Stimulated activated CD8-positive, alpha-beta memory T cell treated with anti-CD3 and anti-CD28 coated beads, Interleukin-4, amount 100 ng/mL, for 48 hours (primary cell): ENCODE data around the gene FHIT.
"Not testable (repeated sequence)": the region's sequence is repeated elsewhere in the genome, so short reads cannot be mapped to it uniquely, and the experiment has no call there.

ENCODE experiments used
- DNase-seq: peaks from one replicate; pipeline ENCODE4 v3.0.0-alpha.2; 2020

FHIT gene

GRCh38 chr3:60673123-60673522 lies 578.1 kb downstream of the FHIT start:
- no peak for DNase-seq

- DNase-seq = not testable (repeated sequence)
Observed at GRCh38 chr3:60672337-60672736, 578.9 kb downstream of the FHIT start.

GRCh38 chr3:60669636-60670035 lies 581.6 kb downstream of the FHIT start:
- no peak for DNase-seq

GRCh38 chr3:60660026-60660425 lies 591.2 kb downstream of the FHIT start:
- DNase-seq = no peak

GRCh38 chr3:60659098-60659497 lies 592.2 kb downstream of the FHIT start:
- no peak for DNase-seq

- no peak for DNase-seq
Observed at GRCh38 chr3:60657972-60658371, 593.3 kb downstream of the FHIT start.

GRCh38 chr3:60652829-60653228 lies 598.4 kb downstream of the FHIT start:
- no peak for DNase-seq

- DNase-seq = no peak
Observed at GRCh38 chr3:60651799-60652198, 599.5 kb downstream of the FHIT start.

- no peak for DNase-seq
Observed at GRCh38 chr3:60650171-60650570, 601.1 kb downstream of the FHIT start.

- no peak for DNase-seq
Observed at GRCh38 chr3:60645801-60646200, 605.5 kb downstream of the FHIT start.

GRCh38 chr3:60643831-60644230 lies 607.4 kb downstream of the FHIT start:
- no peak for DNase-seq

- no peak for DNase-seq
Observed at GRCh38 chr3:60641354-60641753, 609.9 kb downstream of the FHIT start.

- DNase-seq = no peak
Observed at GRCh38 chr3:60636846-60637245, 614.4 kb downstream of the FHIT start.

- DNase-seq = no peak
Observed at GRCh38 chr3:60633644-60634043, 617.6 kb downstream of the FHIT start.

- no peak for DNase-seq
Observed at GRCh38 chr3:60631509-60631908, 619.7 kb downstream of the FHIT start.

- DNase-seq = no peak
Observed at GRCh38 chr3:60630953-60631352, 620.3 kb downstream of the FHIT start.

- DNase-seq = no peak
Observed at GRCh38 chr3:60629816-60630215, 621.4 kb downstream of the FHIT start.

- no peak for DNase-seq
Observed at GRCh38 chr3:60622349-60622748, 628.9 kb downstream of the FHIT start.

GRCh38 chr3:60617188-60617587 lies 634.1 kb downstream of the FHIT start:
- no peak for DNase-seq

GRCh38 chr3:60613769-60614303 lies 637.4 kb downstream of the FHIT start:
- DNase-seq = no peak

- no peak for DNase-seq
Observed at GRCh38 chr3:60610441-60611112, 640.7 kb downstream of the FHIT start.

GRCh38 chr3:60609446-60609845 lies 641.8 kb downstream of the FHIT start:
- DNase-seq = no peak

GRCh38 chr3:60603860-60604259 lies 647.4 kb downstream of the FHIT start:
- no peak for DNase-seq

- no peak for DNase-seq
Observed at GRCh38 chr3:60600848-60601247, 650.4 kb downstream of the FHIT start.

GRCh38 chr3:60599586-60599985 lies 651.7 kb downstream of the FHIT start:
- DNase-seq = no peak
